COR-L47 (cell line): ENCODE measurements around the gene COMMD4.
"Not testable (repeated sequence)": the region's sequence is repeated elsewhere in the genome, so short reads cannot be mapped to it uniquely, and the experiment has no call there.

Experiments used
- DNase-seq: peaks from one replicate; lab custom pipeline; 2025; lab: John Stamatoyannopoulos, UW

The COMMD4 gene

GRCh38 chr15:75332093-75332492, 3.8 kb upstream of the COMMD4 start:
- not testable (repeated sequence) for DNase-seq

- not testable (repeated sequence) for DNase-seq
Measured at GRCh38 chr15:75333654-75334419, 2.0 kb upstream of the COMMD4 start.

GRCh38 chr15:75335313-75335704, 554 bp upstream of the COMMD4 start:
- DNase-seq = no peak

- no peak for DNase-seq
Measured at GRCh38 chr15:75338661-75339240, 2.9 kb downstream of the COMMD4 start.

GRCh38 chr15:75339531-75340240, 3.8 kb downstream of the COMMD4 start:
- no peak for DNase-seq

- no peak for DNase-seq
Measured at GRCh38 chr15:75342221-75342620, 6.4 kb downstream of the COMMD4 start.

- DNase-seq = not testable (repeated sequence)
Measured at GRCh38 chr15:75343953-75344352, 8.1 kb downstream of the COMMD4 start.

GRCh38 chr15:75346796-75347221, 10.9 kb downstream of the COMMD4 start, which contains the start of gene NEIL1:
TSS of gene NEIL1 (plus strand) at chr15:75347039. CDS start at chr15:75348906, 1,867 bp downstream.
- DNase-seq = no peak

- peak; percentile 12 for DNase-seq
Measured at GRCh38 chr15:75347222-75348033, 11.6 kb downstream of the COMMD4 start.

GRCh38 chr15:75348034-75348561, 12.2 kb downstream of the COMMD4 start:
- no peak for DNase-seq

- no peak for DNase-seq
Measured at GRCh38 chr15:75348562-75349350, 12.9 kb downstream of the COMMD4 start.

- not testable (repeated sequence) for DNase-seq
Measured at GRCh38 chr15:75349351-75349669, 13.4 kb downstream of the COMMD4 start.

- DNase-seq = no peak
Measured at GRCh38 chr15:75349851-75350588, 14.2 kb downstream of the COMMD4 start.

GRCh38 chr15:75350601-75351361, 14.9 kb downstream of the COMMD4 start:
- no peak for DNase-seq

GRCh38 chr15:75352186-75353080, 16.6 kb downstream of the COMMD4 start:
- no peak for DNase-seq

GRCh38 chr15:75353604-75354003, 17.7 kb downstream of the COMMD4 start:
- DNase-seq = no peak

- no peak for DNase-seq
Measured at GRCh38 chr15:75354454-75354853, 18.6 kb downstream of the COMMD4 start.

- DNase-seq = no peak
Measured at GRCh38 chr15:75355369-75355768, 19.5 kb downstream of the COMMD4 start.

- DNase-seq = no peak
Measured at GRCh38 chr15:75356006-75356405, 20.1 kb downstream of the COMMD4 start.
